ENCODE measurements around the gene BRD4. TPM values are rescaled to one million over a fixed set of nuclear protein-coding genes. Genes with fewer than 3 reads are reported as not detected.

Gene BRD4
- total and polyA plus RNA-seq, 2 donors from 2014 or later, result 14.3 to 107 TPM

- intact Hi-C loops (cut with DNase I), result no loop called here
- peak overlapping the region in 1 of 3 donors; percentile 35 for H3K9ac ChIP-seq (ENCODE audit: low read length in 3 of 3)
- H3K4me3 ChIP-seq (ENCODE audit: low read length in 3 of 3), result peak overlapping the region in 2 of 3 donors; percentile 18 to 34
- peaks cover 0 to 38% (median 26%) of the 10 kb centered on the region in 3 donors for H3K4me1 ChIP-seq (ENCODE audit: control insufficient read depth in 2 of 3, insufficient read depth in 2 of 3, low read depth in 1 of 3, low read length in 3 of 3)
- peaks cover 0 to 28% (median 15%) of the 10 kb centered on the region in 3 donors for H3K36me3 ChIP-seq (ENCODE audit: control insufficient read depth in 2 of 3, insufficient read depth in 3 of 3, low read length in 3 of 3)
- peak in 1 of 5 donors; percentile 95 for DNase-seq
- H3K27ac ChIP-seq (ENCODE audit: low read depth in 2 of 2, low read length in 2 of 2), result peak overlapping the region; percentile 23 to 67
- no peaks in the 10 kb centered on the region for H3K9me3 ChIP-seq (ENCODE audit: control insufficient read depth in 2 of 3, insufficient read depth in 1 of 3, low read length in 3 of 3)
- no peak for TF ChIP-seq CTCF (IDR thresholded peaks at IDR 0.05; ENCODE audit: borderline replicate concordance, extremely low read depth, insufficient read depth)
- FAIRE-seq, result no peak
- H3K27me3 ChIP-seq (ENCODE audit: control insufficient read depth, insufficient read depth, low read length), result no peaks in the 10 kb centered on the region
Measured at GRCh38 chr19:15374796-15375440, 42.6 kb upstream of the BRD4 start.

- Histone ChIP-seq H3K9me3 (ENCODE audit: control insufficient read depth in 2 of 3, insufficient read depth in 1 of 3, low read length in 3 of 3) (no peaks in the 10 kb centered on the region), H3K4me3 (ENCODE audit: low read length in 3 of 3) (no peak overlapping the region), H3K4me1 (ENCODE audit: control insufficient read depth in 2 of 3, insufficient read depth in 2 of 3, low read depth in 1 of 3, low read length in 3 of 3) (peaks cover 0 to 38% (median 26%) of the 10 kb centered on the region in 3 donors), H3K9ac (ENCODE audit: low read length in 3 of 3) (no peak overlapping the region), H3K27me3 (ENCODE audit: control insufficient read depth, insufficient read depth, low read length) (no peaks in the 10 kb centered on the region), H3K36me3 (ENCODE audit: control insufficient read depth in 2 of 3, insufficient read depth in 3 of 3, low read length in 3 of 3) (peaks cover 0 to 35% (median 19%) of the 10 kb centered on the region in 3 donors), H3K27ac (ENCODE audit: low read depth in 2 of 2, low read length in 2 of 2) (peak overlapping the region; percentile 11 to 48)
- FAIRE-seq, result no peak
- intact Hi-C loops (cut with DNase I), result no loop called here
- TF ChIP-seq CTCF (IDR thresholded peaks at IDR 0.05; ENCODE audit: borderline replicate concordance, extremely low read depth, insufficient read depth), result no peak
- peak in 1 of 5 donors; percentile 75 for DNase-seq
Measured at GRCh38 chr19:15374105-15374651, 41.8 kb upstream of the BRD4 start.

GRCh38 chr19:15373644-15374043 lies 41.3 kb upstream of the BRD4 start:
- Histone ChIP-seq H3K27me3 (ENCODE audit: control insufficient read depth, insufficient read depth, low read length) (no peaks in the 10 kb centered on the region), H3K9me3 (ENCODE audit: control insufficient read depth in 2 of 3, insufficient read depth in 1 of 3, low read length in 3 of 3) (no peaks in the 10 kb centered on the region), H3K4me3 (ENCODE audit: low read length in 3 of 3) (no peak overlapping the region), H3K4me1 (ENCODE audit: control insufficient read depth in 2 of 3, insufficient read depth in 2 of 3, low read depth in 1 of 3, low read length in 3 of 3) (peaks cover 0 to 37% (median 26%) of the 10 kb centered on the region in 3 donors), H3K9ac (ENCODE audit: low read length in 3 of 3) (no peak overlapping the region), H3K27ac (ENCODE audit: low read depth in 2 of 2, low read length in 2 of 2) (no peak overlapping the region), H3K36me3 (ENCODE audit: control insufficient read depth in 2 of 3, insufficient read depth in 3 of 3, low read length in 3 of 3) (peaks cover 0 to 41% (median 19%) of the 10 kb centered on the region in 3 donors)
- peak in 1 of 5 donors; percentile 77 for DNase-seq
- intact Hi-C loops (cut with DNase I), result no loop called here
- FAIRE-seq, result no peak
- no peak for TF ChIP-seq CTCF (IDR thresholded peaks at IDR 0.05; ENCODE audit: borderline replicate concordance, extremely low read depth, insufficient read depth)

Measured in kidney (tissue), 14 donors.